GM12878 (cell line): ENCODE measurements around the gene TSPAN7. TPM values are rescaled to one million over a fixed set of nuclear protein-coding genes. Genes with fewer than 3 reads are reported as not detected.

ENCODE experiments used
- ATAC-seq: fragments of 200-7000 bp; cut with Tn5 transposase; 3 replicates; pipeline ENCODE4 v1.9.1; 2020; ENCODE audit warnings: mild to moderate bottlenecking, moderate library complexity
- BruUV-seq: library from RNA; stranded (reverse); fragments of 400-500 nt; replicated peaks from 2 replicates; lab custom pipeline; 2021; lab: Mats Ljungman, UMichigan
- CTCF ChIA-PET: fragments of 300-600 bp; sonication (Branson Sonifier 250); formaldehyde crosslinking; extraction: SDS; loops from one replicate; lab custom pipeline; 2021; ENCODE audit warnings: inconsistent platforms; lab: Yijun Ruan, JAX
- POLR2A ChIA-PET: fragments of 350-600 bp; formaldehyde crosslinking; extraction: SDS; loops from one replicate; lab custom pipeline; 2021; ENCODE audit warnings: inconsistent platforms; lab: Charles Lee
- RAD21 ChIA-PET: fragments of 300-600 bp; sonication (Branson Sonifier 250); formaldehyde crosslinking; loops from one replicate; lab custom pipeline; 2023; ENCODE audit warnings: antibody characterized with exemption; ENCODE audit not compliant: unreplicated experiment; lab: Charles Lee
- SMC1A ChIA-PET: fragments of 300-600 bp; sonication (Branson Sonifier 250); formaldehyde crosslinking; loops from one replicate; lab custom pipeline; 2023; ENCODE audit not compliant: unreplicated experiment, uncharacterized antibody; lab: Charles Lee
- DNase-seq: peaks from one replicate; pipeline ENCODE4 v3.0.0-alpha.2; 2011; ENCODE audit warnings: low read depth, low spot score
- FAIRE-seq: peaks from 3 replicates; lab custom pipeline; 2011; peaks lifted over from hg19 to GRCh38; lab: Jason Lieb, UNC
- H2AFZ ChIP-seq: 2 replicates; pipeline ENCODE4 v1.6.0; 2011; ENCODE audit warnings: low read depth, low read length, control low read depth; ENCODE audit not compliant: control insufficient read depth
- H3K27ac ChIP-seq: 2 replicates; pipeline ENCODE4 v1.5.1; 2011; ENCODE audit warnings: control low read depth; ENCODE audit not compliant: control insufficient read depth, insufficient read depth
- H3K27me3 ChIP-seq, 2 experiments: replicated peaks in 1 of 2; 2 replicates each; pipeline versions ENCODE4 v1.6.0 to v1.6.1; 2011; ENCODE audit warnings: low read length in 1 of 2; ENCODE audit not compliant: control insufficient read depth in 2 of 2, insufficient read depth in 2 of 2
- H3K36me3 ChIP-seq, 2 experiments: 2 replicates each; pipeline ENCODE4 v1.5.1; 2011; ENCODE audit warnings: low read length in 1 of 2; ENCODE audit not compliant: control insufficient read depth in 2 of 2, insufficient read depth in 2 of 2
- H3K4me1 ChIP-seq: 2 replicates; pipeline ENCODE4 v1.6.1; 2011; ENCODE audit warnings: mild to moderate bottlenecking, low read length, moderate library complexity, mixed read lengths; ENCODE audit not compliant: control insufficient read depth, insufficient read depth
- H3K4me2 ChIP-seq: 2 replicates; pipeline ENCODE4 v1.6.0; 2011; ENCODE audit warnings: control low read depth; ENCODE audit not compliant: control insufficient read depth, insufficient read depth
- H3K4me3 ChIP-seq: fragments of 200-600 bp; sonication (generic); 2 replicates; pipeline ENCODE4 v1.5.1; 2016
- H3K79me2 ChIP-seq: 2 replicates; pipeline ENCODE4 v1.6.0; 2011; ENCODE audit warnings: low read length; ENCODE audit not compliant: control insufficient read depth, insufficient read depth
- H3K9ac ChIP-seq: 2 replicates; pipeline ENCODE4 v1.8.0; 2011; ENCODE audit warnings: low read length, control low read depth, mixed read lengths; ENCODE audit not compliant: control insufficient read depth, insufficient read depth
- H3K9me3 ChIP-seq: replicated peaks from 3 replicates; pipeline ENCODE4 v1.5.1; 2011; ENCODE audit warnings: mild to moderate bottlenecking, low read length; ENCODE audit not compliant: control insufficient read depth, insufficient read depth
- H4K20me1 ChIP-seq: 2 replicates; pipeline ENCODE4 v1.6.0; 2011; ENCODE audit not compliant: control insufficient read depth, insufficient read depth
- ATF7 ChIP-seq: fragments of 450-650 bp; IDR thresholded peaks from 2 replicates; pipeline ENCODE4 v1.6.1; 2016; ENCODE audit warnings: low read depth, mild to moderate bottlenecking
- BMI1 ChIP-seq: fragments of 450-650 bp; IDR thresholded peaks from 2 replicates; pipeline ENCODE4 v1.6.1; 2016; ENCODE audit warnings: mild to moderate bottlenecking, moderate library complexity, borderline replicate concordance
- HCFC1 ChIP-seq: fragments of 150-350 bp; IDR thresholded peaks from 2 replicates; pipeline ENCODE4 v1.6.1; 2014; ENCODE audit warnings: low read length
- IRF4 ChIP-seq: IDR thresholded peaks from 2 replicates; pipeline ENCODE4 v1.6.1; 2011; ENCODE audit warnings: low read depth, low read length
- KDM1A ChIP-seq: fragments of 200-600 bp; sonication (generic); IDR thresholded peaks from 2 replicates; pipeline ENCODE4 v1.6.1; 2016; ENCODE audit warnings: borderline replicate concordance
- KLF5 ChIP-seq: fragments of 450-650 bp; IDR thresholded peaks from 2 replicates; pipeline ENCODE4 v1.6.1; 2014; ENCODE audit warnings: mild to moderate bottlenecking; ENCODE audit not compliant: partially characterized antibody
- NFYB ChIP-seq: IDR thresholded peaks from 2 replicates; pipeline ENCODE4 v1.6.1; 2011; ENCODE audit warnings: low read depth, mild to moderate bottlenecking, low read length, improper control_type of control experiment, moderate library complexity; ENCODE audit not compliant: insufficient read depth
- PAX5 ChIP-seq: IDR thresholded peaks from 2 replicates; pipeline ENCODE4 v1.6.1; 2011; ENCODE audit warnings: low read depth, low read length, borderline replicate concordance
- RB1 ChIP-seq: fragments of 450-650 bp; formaldehyde crosslinking; IDR thresholded peaks from 2 replicates; pipeline ENCODE4 v1.6.1; 2017; ENCODE audit warnings: mild to moderate bottlenecking, borderline replicate concordance
- RELB ChIP-seq: fragments of 450-650 bp; IDR thresholded peaks from 2 replicates; pipeline ENCODE4 v1.6.1; 2017; ENCODE audit warnings: low read depth, mild to moderate bottlenecking, moderate library complexity
- SP1 ChIP-seq: IDR thresholded peaks from one replicate; pipeline ENCODE4 v1.6.1; 2011; ENCODE audit warnings: low read depth, low read length
- STAT3 ChIP-seq: IDR thresholded peaks from 2 replicates; pipeline ENCODE4 v1.6.1; 2011; ENCODE audit warnings: low read depth, low read length, improper control_type of control experiment
- WRNIP1 ChIP-seq: IDR thresholded peaks from 2 replicates; pipeline ENCODE4 v1.6.1; 2011; ENCODE audit warnings: low read depth, low read length, improper control_type of control experiment, borderline replicate concordance
- YY1 ChIP-seq: IDR thresholded peaks from 2 replicates; pipeline ENCODE4 v1.6.1; 2011; ENCODE audit warnings: low read depth, mild to moderate bottlenecking, low read length
- ZBTB33 ChIP-seq: fragments of 450-650 bp; IDR thresholded peaks from 2 replicates; pipeline ENCODE4 v1.6.1; 2017; ENCODE audit warnings: mild to moderate bottlenecking
- ZBTB40 ChIP-seq: fragments of 450-650 bp; IDR thresholded peaks from 2 replicates; pipeline ENCODE4 v1.6.1; 2016; ENCODE audit warnings: mild to moderate bottlenecking, moderate library complexity, borderline replicate concordance
- ZNF622 ChIP-seq: fragments of 450-650 bp; IDR thresholded peaks from 2 replicates; pipeline ENCODE4 v1.6.1; 2017; ENCODE audit warnings: mild to moderate bottlenecking, inconsistent platforms
- WGBS: methylation state at CpG from one replicate; pipeline ENCODE4 v1.1.6; 2016; ENCODE audit warnings: low lambda C conversion rate; ENCODE audit not compliant: insufficient replicate concordance, insufficient coverage; ENCODE audit errors: missing lambda C conversion rate; 5-methylcytosine and 5-hydroxymethylcytosine counted together
- in situ Hi-C: fragments of 300-500 bp; cut with MboI; formaldehyde crosslinking; loops from 9 replicates; pipeline ENCODE4 v1.14.3; 2018; ENCODE audit warnings: mixed read lengths
- intact Hi-C: fragments of 100-400 bp; cut with micrococcal nuclease; formaldehyde crosslinking; loops from one replicate; pipeline ENCODE4 v1.14.2; 2022; ENCODE audit not compliant: unreplicated experiment
- polyA plus RNA-seq, 11 experiments: library from polyadenylated mRNA; depleted of rRNA in 4 of 11; unstranded in 6 of 11; stranded (reverse) in 5 of 11; fragments of >200 nt; fragmentation: Nextera tagmentation in 4 of 11; fragmentation: Illumina TruSeq in 1 of 11; extraction: Ambion mirVana in 4 of 11; extraction: Trizol in 1 of 11; gene quantifications; 1 replicate in 1 of 11; 2 replicates in 10 of 11; pipeline versions ENCODE4 v1.2.1 to v1.2.3, GENCODE V29; 2011 to 2016; ENCODE audit warnings: inconsistent platforms in 2 of 11, missing spikeins in 2 of 11, low read depth in 1 of 11
- total RNA-seq, 4 experiments: library from RNA; depleted of rRNA in 3 of 4; stranded (reverse); fragments of >200 nt in 3 of 4; fragmentation: Illumina TruSeq in 1 of 4; extraction: Trizol in 1 of 4; gene quantifications; 2 replicates each; pipeline versions ENCODE4 v1.2.1 to v1.2.3, GENCODE V29; 2013 to 2021

Gene TSPAN7
- total and polyA plus RNA-seq, 10 of the 15 experiments (the other 5 are each of a cell fraction or from before 2014, with no cell fraction given): 0.04 to 0.77 (median 0.14) TPM; not detected in 4

GRCh38 chrX:38563030-38563429 is 1.7 kb downstream of the TSPAN7 start (continued):
- TF ChIP-seq YY1 (no peak), WRNIP1 (no peak), PAX5 (no peak), HCFC1 (no peak), KLF5 (no peak)
- TF ChIP-seq, all 136 proteins: peak for 0

- no peak overlapping the region for H3K27ac ChIP-seq
- 29% methylated on average over 1 of the region's 1 CpG for WGBS
- H3K79me2 ChIP-seq: no peaks in the 10 kb centered on the region
- no peak overlapping the region for H2AFZ ChIP-seq
- no peaks in the 10 kb centered on the region for H3K9me3 ChIP-seq
- no TSS peak for BruUV-seq
- POLR2A ChIA-PET: no interaction called here
- H3K9ac ChIP-seq: no peak overlapping the region
- DNase-seq (no peak), ATAC-seq (no peak), FAIRE-seq (no peak)
- in situ Hi-C loops (no loop called here), intact Hi-C loops (no loop called here)
- SMC1A ChIA-PET: no interaction called here
- H3K4me2 ChIP-seq: no peak overlapping the region
- no peaks in the 10 kb centered on the region for H4K20me1 ChIP-seq
- CTCF ChIA-PET: no interaction called here
- H3K4me1 ChIP-seq: no peaks in the 10 kb centered on the region
- H3K27me3 ChIP-seq: no peaks in the 10 kb centered on the region
- RAD21 ChIA-PET: no interaction called here
- no peaks in the 10 kb centered on the region for H3K36me3 ChIP-seq
- no peak overlapping the region for H3K4me3 ChIP-seq
- TF ChIP-seq BMI1 (no peak), RB1 (no peak), NFYB (no peak), ZNF622 (no peak), RELB (no peak), KDM1A (no peak), ZBTB33 (no peak), IRF4 (no peak), SP1 (no peak), STAT3 (no peak), ZBTB40 (no peak), ATF7 (no peak)
These were observed 9.1 kb downstream of the TSPAN7 start for GRCh38 chrX:38570396-38570795.
